NCI-H2227 (cell line): Measurements from ENCODE around the gene KAT6B.
"Not testable (repeated sequence)": the region's sequence is repeated elsewhere in the genome, so short reads cannot be mapped to it uniquely, and the experiment has no call there.

ENCODE experiments used
- DNase-seq: peaks from one replicate; lab custom pipeline; 2025; ENCODE audit not compliant: unreplicated experiment; lab: John Stamatoyannopoulos, UW

The KAT6B gene

GRCh38 chr10:74856940-74857339 is 30.5 kb downstream of the KAT6B start:
- no peak for DNase-seq

- no peak for DNase-seq
Measured at GRCh38 chr10:74857586-74857985, 31.2 kb downstream of the KAT6B start.

DNA sequence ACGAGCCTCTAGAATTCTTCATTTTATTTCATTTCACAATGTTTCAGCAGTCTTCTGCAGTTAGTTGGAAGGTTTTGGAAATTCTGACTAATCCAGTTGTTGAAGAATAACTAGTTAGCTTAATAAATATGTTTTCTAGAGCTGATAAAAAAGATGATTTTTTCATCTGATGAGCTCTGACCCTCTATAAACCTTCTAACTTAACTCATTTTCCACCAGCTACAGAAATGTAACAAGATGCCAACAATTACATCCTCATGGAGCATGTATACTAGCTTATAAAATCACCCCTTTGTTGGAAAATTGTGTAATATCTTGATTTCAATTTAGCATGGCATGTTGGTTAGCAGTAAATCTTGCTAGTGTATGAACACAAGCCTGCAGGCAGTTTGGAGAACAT is 33.1 kb downstream of the KAT6B start:
- no peak for DNase-seq

- no peak for DNase-seq
Measured at GRCh38 chr10:74862625-74863024, 36.2 kb downstream of the KAT6B start.

DNA sequence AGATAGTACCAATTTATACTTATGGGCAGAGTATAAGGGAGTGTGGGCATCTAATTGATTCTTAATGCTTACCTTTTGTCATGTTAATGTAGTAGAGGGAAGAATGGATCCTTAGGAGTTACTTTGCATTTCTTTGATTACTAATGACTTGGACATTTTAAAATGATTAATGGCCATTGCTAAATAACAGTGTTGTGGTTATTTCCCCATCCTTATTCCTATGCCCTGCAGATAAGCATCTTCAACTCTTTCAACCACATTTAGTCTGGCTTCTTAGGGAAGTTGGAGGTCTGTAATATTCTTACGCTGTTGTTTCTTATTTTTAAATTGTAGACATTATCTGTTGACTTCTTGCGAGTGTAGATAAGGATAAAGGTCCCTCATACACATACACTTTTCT is 37.2 kb downstream of the KAT6B start:
- no peak for DNase-seq

- no peak for DNase-seq
Measured at GRCh38 chr10:74867351-74867750, 41.0 kb downstream of the KAT6B start.

- no peak for DNase-seq
Measured at GRCh38 chr10:74868392-74868977, 42.1 kb downstream of the KAT6B start.

DNA sequence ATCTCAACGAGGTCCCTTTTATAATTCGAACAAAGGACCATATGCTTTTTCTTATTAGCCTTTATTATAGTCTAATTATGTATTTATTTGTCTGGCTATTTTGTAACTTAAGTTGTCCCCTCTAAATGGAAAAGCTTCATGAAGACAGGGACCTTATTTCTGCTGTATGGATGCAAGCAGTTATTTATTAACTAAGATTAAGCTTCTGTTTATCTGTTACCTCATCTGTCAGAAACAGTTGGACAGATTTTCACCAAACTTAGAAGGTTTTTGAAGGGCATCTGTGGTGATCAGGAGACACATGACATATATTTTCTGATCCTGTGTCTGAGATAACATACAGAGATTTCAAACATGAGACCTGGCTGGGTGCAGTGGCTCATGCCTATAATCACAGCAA is 43.2 kb downstream of the KAT6B start:
- DNase-seq = no peak

DNA sequence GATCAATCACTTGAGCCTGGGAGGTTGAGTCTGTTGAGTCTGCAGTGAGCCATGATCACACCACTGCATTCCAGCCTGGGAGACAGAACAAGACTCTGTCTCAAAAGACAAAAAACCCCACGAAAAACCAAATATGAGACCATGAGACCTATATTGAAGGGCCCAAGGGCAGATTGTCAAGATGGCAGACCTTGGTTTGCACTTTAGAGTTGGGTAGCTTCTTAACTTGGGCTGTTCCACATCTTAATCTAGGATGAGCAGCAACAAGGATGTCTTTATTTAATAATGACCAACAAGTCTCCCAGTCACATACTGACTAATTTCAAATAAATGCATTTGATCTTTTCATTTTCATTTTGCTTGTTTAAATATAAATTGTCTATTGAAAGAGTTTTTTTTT is 43.8 kb downstream of the KAT6B start:
- DNase-seq = no peak

GRCh38 chr10:74871595-74872382 is 45.4 kb downstream of the KAT6B start:
- no peak for DNase-seq

DNA sequence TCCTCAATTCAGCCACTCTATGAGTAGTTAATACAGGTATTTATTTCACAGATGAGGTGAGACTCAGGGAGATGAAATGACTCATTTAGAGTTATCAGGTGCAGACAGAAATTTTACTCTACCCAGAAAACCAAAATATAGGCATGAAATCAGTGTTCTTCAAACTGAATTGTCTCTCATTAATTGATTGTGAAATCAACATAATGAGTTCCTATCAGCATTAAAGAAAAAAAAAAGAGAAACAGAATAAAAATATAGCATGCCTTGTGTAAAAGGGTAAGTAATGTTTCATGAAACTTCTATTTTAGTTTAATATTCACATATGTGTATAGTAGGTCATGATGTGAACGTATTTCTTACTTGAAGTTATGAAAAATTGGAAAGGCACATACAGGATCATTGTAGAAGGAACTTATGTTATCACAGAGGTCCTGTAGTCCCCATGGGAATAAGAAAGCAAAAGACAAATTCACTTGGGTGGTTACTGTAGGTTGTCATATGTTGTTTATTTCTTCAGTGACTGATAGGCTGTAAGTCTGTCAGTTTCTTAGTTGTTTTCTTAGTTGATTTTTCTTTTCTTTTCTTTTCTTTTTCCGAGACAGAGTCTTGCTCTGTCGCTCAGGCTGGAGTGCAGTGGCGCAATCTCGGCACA is 47.5 kb downstream of the KAT6B start:
- DNase-seq = no peak

- DNase-seq = no peak
Measured at GRCh38 chr10:74874649-74875048, 48.2 kb downstream of the KAT6B start.

DNA sequence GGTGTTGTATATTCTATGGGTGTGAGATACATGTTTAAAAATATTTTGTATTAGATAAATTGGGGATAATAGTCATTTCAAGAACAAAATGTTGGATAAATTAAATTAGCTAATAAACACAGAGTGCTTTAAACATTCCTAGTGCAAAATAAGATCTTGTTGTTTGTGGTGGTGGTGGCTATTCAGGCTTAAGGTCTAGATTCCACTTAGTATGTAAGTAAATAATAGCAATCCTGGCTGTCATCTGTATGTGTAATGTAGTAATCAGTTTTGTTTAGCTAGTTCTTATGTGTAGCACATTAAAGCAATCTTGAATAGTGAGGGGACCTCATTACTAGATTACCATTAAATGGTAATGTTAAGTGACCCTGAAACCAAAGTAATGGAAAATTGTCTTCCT is 48.7 kb downstream of the KAT6B start:
- DNase-seq = no peak

DNA sequence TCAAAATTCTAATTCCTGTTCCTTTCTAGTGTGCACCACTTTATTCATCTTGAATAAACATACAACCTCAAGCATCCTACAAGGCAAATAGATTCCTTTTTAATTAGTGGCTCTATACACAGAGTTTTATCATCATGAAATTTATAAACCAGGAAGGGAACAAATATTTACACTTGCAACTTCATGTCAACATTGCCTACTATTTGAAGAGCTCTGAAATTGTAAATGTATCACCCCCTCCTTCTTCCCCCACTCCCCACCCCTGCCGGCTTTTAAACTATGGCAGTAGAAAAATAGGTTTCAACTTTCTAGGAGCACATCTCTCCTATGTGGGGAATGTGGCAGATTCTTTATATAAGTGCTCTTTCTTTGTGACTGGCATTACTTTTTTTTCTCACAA is 49.6 kb downstream of the KAT6B start:
- DNase-seq = no peak

DNA sequence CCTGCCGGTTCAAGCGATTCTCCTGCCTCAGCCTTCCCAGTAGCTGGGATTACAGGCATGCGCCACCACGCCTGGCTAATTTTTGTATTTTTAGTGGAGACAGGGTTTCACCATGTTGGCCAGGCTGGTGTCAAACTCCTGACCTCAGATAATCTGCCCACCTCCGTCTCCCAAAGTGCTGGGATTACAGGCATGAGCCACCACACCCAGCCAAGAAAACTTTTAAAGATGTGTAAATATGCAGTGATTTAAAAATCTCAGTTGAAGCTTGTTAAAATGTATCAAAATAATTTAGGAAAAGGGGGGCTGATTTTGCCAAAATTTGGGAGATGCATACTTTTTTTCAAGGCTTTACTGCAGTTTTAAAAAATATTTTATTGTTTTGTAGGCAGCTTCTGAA is 50.7 kb downstream of the KAT6B start:
- DNase-seq = not testable (repeated sequence)

DNA sequence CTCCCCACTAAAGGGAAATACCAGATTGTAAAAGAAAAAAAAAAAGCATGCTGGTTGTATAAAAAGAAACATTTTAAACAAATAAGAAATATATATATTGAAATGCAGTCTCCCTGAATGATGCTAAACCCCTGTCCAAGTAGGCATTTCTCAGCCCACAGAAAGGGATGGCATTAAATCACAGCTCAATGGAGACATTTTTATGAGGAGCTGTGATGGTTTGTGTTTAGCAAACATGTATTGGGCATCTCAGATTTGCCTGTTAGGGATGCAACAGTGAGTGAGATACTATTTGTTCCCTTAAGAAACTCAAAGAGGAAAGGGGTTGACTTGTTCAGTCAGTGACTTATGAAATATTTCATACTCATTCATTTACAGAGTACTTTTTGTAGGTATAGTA is 51.5 kb downstream of the KAT6B start:
- no peak for DNase-seq

GRCh38 chr10:74880041-74880440 is 53.6 kb downstream of the KAT6B start:
- no peak for DNase-seq

DNA sequence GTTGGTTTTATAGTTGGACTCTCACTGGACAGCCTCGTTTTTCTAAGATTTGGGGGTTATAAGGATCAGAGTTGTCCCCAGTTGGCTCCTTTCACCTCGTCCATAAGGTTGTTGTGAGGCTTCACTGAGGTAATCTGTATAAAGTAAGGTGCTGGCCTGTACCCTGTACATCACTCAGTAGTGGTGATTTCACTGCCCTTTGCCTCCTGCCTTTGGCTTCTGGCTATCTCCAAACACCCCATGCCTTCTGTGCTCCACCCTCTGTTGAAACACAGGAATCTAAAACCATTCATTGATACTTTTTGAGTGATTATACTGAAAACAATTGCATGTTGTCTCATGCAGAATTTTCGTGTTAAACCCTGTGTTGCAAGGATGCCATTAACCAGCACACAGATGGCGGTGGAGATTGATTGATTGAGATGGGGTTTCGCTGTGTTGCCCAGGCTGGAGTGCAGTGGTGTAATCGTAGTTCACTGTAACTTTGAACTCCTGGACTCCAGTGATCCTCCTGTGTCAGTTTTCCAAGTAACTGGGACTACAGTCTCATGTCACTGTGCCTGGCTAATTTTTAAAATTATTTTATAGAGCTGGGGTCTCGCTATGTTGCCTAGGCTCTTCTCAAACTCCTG is 55.0 kb downstream of the KAT6B start:
- DNase-seq = no peak

- no peak for DNase-seq
Measured at GRCh38 chr10:74882427-74882826, 56.0 kb downstream of the KAT6B start.

GRCh38 chr10:74882831-74883230 is 56.4 kb downstream of the KAT6B start:
- no peak for DNase-seq

GRCh38 chr10:74883428-74883827 is 57.0 kb downstream of the KAT6B start:
- DNase-seq = no peak
